Uterus (tissue), 2 donors: Measurements from ENCODE around the gene EPHX1.

Experiments used
- CTCF ChIP-seq, 4 experiments: fragments of 200-600 bp in 2 of 4; fragments of 450-650 bp in 2 of 4; sonication (generic) in 2 of 4; IDR thresholded peaks; one replicate each; pipeline ENCODE4 v1.5.1; 2016 to 2019; ENCODE audit warnings: antibody characterized with exemption in 4 of 4, mild to moderate bottlenecking in 2 of 4, moderate library complexity in 1 of 4
- POLR2A ChIP-seq, 2 donors: fragments of 450-650 bp; IDR thresholded peaks; one replicate each; pipeline ENCODE4 v1.6.1; 2016; ENCODE audit warnings: antibody characterized with exemption in 2 of 2, mild to moderate bottlenecking in 1 of 2, moderate library complexity in 1 of 2

- TF ChIP-seq POLR2A (IDR thresholded peaks at IDR 0.05) = no peak
- no peak for TF ChIP-seq CTCF (IDR thresholded peaks at IDR 0.05)
Measured at GRCh38 chr1:225860107-225860506, 50.2 kb downstream of the EPHX1 start.
